Measurements from ENCODE around the gene ITM2A.

DNA sequence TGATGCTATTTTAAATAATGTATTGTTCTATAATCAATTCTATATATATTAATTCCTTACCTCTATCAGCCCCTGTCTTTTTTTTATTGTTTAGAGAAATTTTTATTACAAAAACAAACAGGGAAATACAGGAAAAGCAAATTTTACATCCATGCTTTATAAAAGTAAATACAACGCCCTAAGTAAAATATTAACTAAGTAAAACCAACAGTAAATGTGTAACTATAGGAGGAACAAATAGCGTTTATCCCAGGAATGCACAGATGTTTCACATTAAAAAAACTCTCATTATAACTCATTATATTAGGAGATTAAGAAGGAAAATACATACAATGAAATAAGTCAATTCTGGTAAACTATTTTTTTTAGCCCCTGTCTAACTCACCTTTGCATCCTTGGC is 8.2 kb upstream of the ITM2A start:
- TF ChIP-seq EZH2 (IDR thresholded peaks at IDR 0.05) (no peak), POLR2AphosphoS5 (IDR thresholded peaks at IDR 0.05; ENCODE audit: borderline replicate concordance, low read depth, low read length) (no peak), FOXP2 (optimal IDR thresholded peaks at IDR 0.05; ENCODE audit: control extremely low read depth, extremely low read length, insufficient read depth) (no peak)
